Gastrocnemius medialis (tissue), 4 donors: ENCODE measurements around the gene TFB2M. TPM values are rescaled to one million over a fixed set of nuclear protein-coding genes. Genes with fewer than 3 reads are reported as not detected.
A peak's percentile ranks its signal among the peaks of the same experiment; 100 is the strongest.
"Not testable (repeated sequence)": the region's sequence is repeated elsewhere in the genome, so short reads cannot be mapped to it uniquely, and the experiment has no call there.

ENCODE experiments used
- ATAC-seq, 2 donors: fragments of 150-250 bp; one replicate each; pipeline ENCODE4 v1.9.1; 2016
- DNase-seq, 2 donors: peaks; one replicate each; pipeline ENCODE4 v3.0.0-alpha.2; 2019
- H3K27ac ChIP-seq, 4 donors: fragments of 200-600 bp; sonication (generic); 1 replicate in 1 of 4; 2 replicates in 3 of 4; pipeline ENCODE4 v1.5.1; 2016 to 2018; ENCODE audit warnings: mild to moderate bottlenecking in 2 of 4, moderate library complexity in 1 of 4
- H3K27me3 ChIP-seq, 3 donors: fragments of 200-600 bp; sonication (generic) in 2 of 3; 1 replicate in 1 of 3; 2 replicates in 2 of 3; pipeline versions ENCODE4 v1.5.1 to v1.6.0; 2016 to 2019; ENCODE audit warnings: mild to moderate bottlenecking in 1 of 3, moderate library complexity in 1 of 3
- H3K36me3 ChIP-seq, 2 donors: fragments of 200-600 bp; sonication (generic) in 1 of 2; one replicate each; pipeline ENCODE4 v1.5.1; 2017 to 2018
- H3K4me1 ChIP-seq, 2 donors: fragments of 200-600 bp; sonication (generic) in 1 of 2; one replicate each; pipeline ENCODE4 v1.5.1; 2016 to 2017; ENCODE audit warnings: mild to moderate bottlenecking in 2 of 2
- H3K4me3 ChIP-seq, 4 donors: fragments of 200-600 bp; sonication (generic) in 3 of 4; 1 replicate in 1 of 4; 2 replicates in 3 of 4; pipeline ENCODE4 v1.5.1; 2016 to 2019; ENCODE audit warnings: mild to moderate bottlenecking in 2 of 4
- H3K9me3 ChIP-seq, 3 donors: fragments of 200-600 bp; sonication (generic) in 2 of 3; 1 replicate in 1 of 3; 2 replicates in 2 of 3; pipeline ENCODE4 v1.5.1; 2016 to 2019
- CTCF ChIP-seq, 5 experiments: fragments of 450-650 bp in 3 of 5; fragments of 200-600 bp in 2 of 5; sonication (generic) in 2 of 5; IDR thresholded peaks in 4 of 5; conservative IDR thresholded peaks in 1 of 5; 1 replicate in 4 of 5; 2 replicates in 1 of 5; pipeline ENCODE4 v1.5.1; 2016 to 2019; ENCODE audit warnings: antibody characterized with exemption in 5 of 5, mild to moderate bottlenecking in 3 of 5, moderate library complexity in 3 of 5
- POLR2A ChIP-seq, 2 donors: fragments of 450-650 bp; IDR thresholded peaks; one replicate each; pipeline ENCODE4 v1.6.1; 2017; ENCODE audit warnings: antibody characterized with exemption in 2 of 2, mild to moderate bottlenecking in 2 of 2, moderate library complexity in 2 of 2
- in situ Hi-C, 4 donors: fragments of 200-750 bp; cut with MboI; loops; one replicate each; pipeline versions ENCODE4 v1.15.0 to v1.8.0; 2017; ENCODE audit warnings: low sequenced_read_pairs in 4 of 4
- intact Hi-C: fragments of 100-400 bp; cut with DNase I; formaldehyde crosslinking; loops from one replicate; pipeline ENCODE4 v1.15.1; 2023; ENCODE audit warnings: low total_unique reads
- total RNA-seq, 4 donors: library from RNA; depleted of rRNA; stranded (reverse); fragments of >200 nt; gene quantifications; one replicate each; pipeline versions ENCODE4 v1.1.0 to v1.2.3, GENCODE V29; 2016

Gene TFB2M
- total RNA-seq, 4 donors from 2014 or later, result 18.9 to 33.1 (median 21.2) TPM

GRCh38 chr1:246571309-246571708 lies 5.2 kb upstream of the TFB2M start:
- peak in 1 of 2 donors; percentile 18 for TF ChIP-seq POLR2A (IDR thresholded peaks at IDR 0.05)
- DNase-seq, H3K27me3 ChIP-seq, ATAC-seq, H3K9me3 ChIP-seq, H3K36me3 ChIP-seq, intact Hi-C loops: not testable (repeated sequence)
- Histone ChIP-seq H3K4me3 (peak overlapping the region in 1 of 4 donors; percentile 25), H3K4me1 (peaks cover 56 to 62% of the 10 kb centered on the region in 2 donors), H3K27ac (peak overlapping the region; percentile 90 to 99 (median 96))
- in situ Hi-C loops, result loop anchor here in 2 of 4 donors (5.0 to 10.0 kb wide), 2 partner anchors 53 to 126 kb away; no protein-coding TSS in a partner anchor

DNA sequence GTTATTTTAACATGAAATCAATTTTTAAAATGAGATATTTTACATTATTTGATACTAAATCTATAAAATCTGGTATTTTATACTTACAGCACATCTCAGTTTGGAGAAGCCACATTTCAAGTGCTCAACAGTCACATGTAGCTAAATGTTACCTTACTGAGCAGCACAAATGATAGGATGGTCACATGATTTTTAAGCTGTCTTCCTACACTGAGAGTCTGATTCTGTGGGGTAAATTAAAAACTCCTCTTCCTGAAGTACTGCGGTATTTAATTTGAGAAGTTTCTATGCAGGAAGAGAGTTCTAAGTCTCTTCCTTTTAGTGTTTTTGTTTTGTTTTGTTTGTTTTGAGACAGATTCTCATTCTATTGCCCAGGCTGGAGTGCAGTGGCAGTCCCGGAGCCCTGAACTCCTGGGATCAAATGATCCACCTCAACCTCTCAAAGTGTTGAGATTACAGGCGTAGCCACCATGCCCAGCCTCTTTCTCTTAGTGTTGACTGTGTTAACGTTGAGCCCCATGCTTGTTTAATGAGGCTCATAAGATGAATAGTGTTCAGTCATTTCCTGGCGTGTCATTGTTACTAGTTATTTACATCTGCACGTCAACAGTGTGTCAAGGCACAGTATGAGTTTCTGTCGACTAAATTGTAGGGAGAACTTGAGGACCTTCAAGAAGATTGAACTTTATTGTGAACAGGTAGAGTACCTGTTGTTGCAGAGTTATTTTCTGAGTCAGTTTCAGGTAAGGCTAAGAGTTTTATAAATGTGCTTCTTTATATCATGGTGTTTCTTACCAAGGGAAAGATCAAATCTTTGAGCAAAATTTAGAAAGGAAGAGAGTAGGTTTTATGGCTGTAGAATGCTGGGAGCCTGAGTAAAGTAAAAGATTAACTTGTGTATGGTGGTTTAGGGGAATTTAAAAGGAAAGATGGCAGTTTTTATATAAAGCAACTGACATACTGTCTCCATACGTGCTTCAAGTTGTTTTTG lies 3.5 kb upstream of the TFB2M start:
- peaks cover 0 to under 1% of the 10 kb centered on the region in 2 donors for H3K36me3 ChIP-seq
- peak overlapping the region in 3 of 4 donors; percentile 2 to 25 (median 9) for H3K4me3 ChIP-seq
- no peaks in the 10 kb centered on the region for H3K9me3 ChIP-seq
- in situ Hi-C loops (loop anchor here in 3 of 4 donors (5.0 to 10.0 kb wide), 3 partner anchors 55 to 128 kb away; no protein-coding TSS in a partner anchor), intact Hi-C loops (loop anchor here (5.0 to 10.0 kb wide), 6 partner anchors 73 to 1735 kb away; partner anchors contain the start of genes AHCTF1, COX20 and ZNF669)
- H3K27ac ChIP-seq, result peak overlapping the region; percentile 90 to 99 (median 96)
- peak in 1 of 2 donors; percentile 45 for TF ChIP-seq POLR2A (IDR thresholded peaks at IDR 0.05)
- TF ChIP-seq CTCF (IDR thresholded peaks at IDR 0.05 in 4 of 5, conservative IDR thresholded peaks at IDR 0.05 in 1 of 5), result no peak
- peaks cover 63 to 70% of the 10 kb centered on the region in 2 donors for H3K4me1 ChIP-seq
- no peak for ATAC-seq
- no peak for DNase-seq
- H3K27me3 ChIP-seq, result no peaks in the 10 kb centered on the region

DNA sequence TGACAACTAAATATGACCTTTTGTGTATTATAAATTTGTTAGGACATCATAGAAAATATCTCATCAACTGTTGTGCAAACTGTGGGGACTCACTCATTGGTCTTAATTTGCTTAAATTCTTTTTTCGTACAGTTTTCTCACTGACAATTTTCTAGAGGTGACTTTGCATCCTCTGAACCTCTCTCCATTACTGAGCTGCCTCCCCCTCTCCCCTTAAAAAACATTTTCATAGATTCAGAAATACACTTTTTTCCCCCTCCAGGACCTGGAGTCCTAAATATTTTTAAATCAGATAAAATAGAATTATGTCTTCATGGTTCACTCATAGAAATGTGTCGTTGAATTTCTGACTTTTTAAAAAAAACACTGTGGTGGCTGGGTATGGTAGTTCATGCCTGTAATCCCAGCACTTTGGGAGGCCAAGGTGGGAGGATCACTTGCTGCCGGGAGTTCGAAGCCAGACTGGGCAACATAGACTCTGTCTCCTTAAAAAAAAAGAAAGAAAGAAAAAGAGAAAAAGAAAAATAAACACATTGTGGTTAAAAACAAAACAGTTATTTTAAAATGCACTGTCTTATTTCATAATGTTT lies 1.7 kb upstream of the TFB2M start:
- no peaks in the 10 kb centered on the region for H3K9me3 ChIP-seq
- intact Hi-C loops, result loop anchor here (2.0 to 10.0 kb wide), 7 partner anchors 41 to 1733 kb away; partner anchors contain the start of genes AHCTF1, COX20 and ZNF669
- peak overlapping the region; percentile 90 to 99 (median 96) for H3K27ac ChIP-seq
- peaks cover 59 to 69% of the 10 kb centered on the region in 2 donors for H3K4me1 ChIP-seq
- ATAC-seq (no peak), DNase-seq (no peak)
- peaks cover 0 to 18% of the 10 kb centered on the region in 2 donors for H3K36me3 ChIP-seq
- in situ Hi-C loops, result loop anchor here in 1 of 4 donors (10.0 kb wide), 1 partner anchor 127 kb away; no protein-coding TSS in a partner anchor
- TF ChIP-seq CTCF (IDR thresholded peaks at IDR 0.05 in 4 of 5, conservative IDR thresholded peaks at IDR 0.05 in 1 of 5), result no peak
- no peaks in the 10 kb centered on the region for H3K27me3 ChIP-seq
- peak overlapping the region; percentile 84 to 100 (median 95) for H3K4me3 ChIP-seq

DNA sequence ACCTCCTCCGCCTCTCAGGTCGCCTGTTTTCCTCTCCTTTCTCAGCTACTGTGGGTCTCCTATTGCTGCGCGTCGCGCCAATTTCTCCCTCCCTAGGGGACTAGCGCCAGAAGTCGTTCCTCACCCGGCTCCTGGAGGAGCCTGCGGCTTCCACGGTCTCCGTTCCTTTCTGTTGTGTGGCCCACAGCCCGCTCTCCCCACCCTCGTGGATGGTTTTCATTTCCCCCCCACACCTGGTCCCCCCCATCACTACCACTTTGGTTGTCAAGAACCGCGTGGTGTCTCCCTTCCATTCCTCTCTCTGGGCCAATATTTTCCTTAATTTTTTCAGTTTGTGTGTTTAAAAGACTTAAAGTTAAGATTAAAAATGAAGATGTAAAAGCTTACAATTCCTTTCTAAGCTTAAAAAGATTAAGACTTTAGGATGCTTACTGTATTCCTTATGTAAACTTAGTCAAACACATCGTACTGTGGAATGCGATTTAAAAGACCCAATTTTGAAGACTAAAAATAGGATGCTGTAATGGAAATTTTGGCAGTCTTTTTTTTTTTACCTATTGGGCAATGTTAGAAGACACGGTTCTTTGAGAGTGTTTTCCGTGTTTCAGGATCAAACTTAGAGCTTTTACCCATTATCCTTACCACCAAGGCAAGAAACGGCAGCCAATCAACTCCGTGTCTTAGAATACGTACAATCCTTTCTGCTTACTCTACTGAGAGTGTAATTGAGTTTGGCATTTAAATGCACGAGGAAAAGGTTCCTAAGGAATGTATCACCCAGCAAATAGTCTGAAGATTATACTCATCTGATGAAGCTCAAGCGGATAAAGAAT lies 968 bp upstream of the TFB2M start:
- Histone ChIP-seq H3K4me1 (peaks cover 54 to 64% of the 10 kb centered on the region in 2 donors), H3K36me3 (peaks cover 0 to 19% of the 10 kb centered on the region in 2 donors), H3K4me3 (peak overlapping the region; percentile 84 to 100 (median 95)), H3K27me3 (no peaks in the 10 kb centered on the region), H3K27ac (peak overlapping the region; percentile 90 to 99 (median 96)), H3K9me3 (no peaks in the 10 kb centered on the region)
- DNase-seq, result peak; percentile 45 to 67
- ATAC-seq, result peak; percentile 55 to 61
- TF ChIP-seq CTCF (IDR thresholded peaks at IDR 0.05 in 4 of 5, conservative IDR thresholded peaks at IDR 0.05 in 1 of 5), result no peak
- in situ Hi-C loops (loop anchor here in 1 of 4 donors (10.0 kb wide), 1 partner anchor 128 kb away; no protein-coding TSS in a partner anchor), intact Hi-C loops (loop anchor here (1.0 to 10.0 kb wide), 8 partner anchors 42 to 1732 kb away; partner anchors contain the start of genes AHCTF1, COX20 and ZNF669)
